Kidney (tissue), 14 donors: ENCODE data around the gene CPB1. TPM values are rescaled to one million over a fixed set of nuclear protein-coding genes. Genes with fewer than 3 reads are reported as not detected.

ENCODE experiments used
- DNase-seq, 5 donors: peaks; one replicate each; pipeline ENCODE4 v3.0.0-alpha.2; 2013 to 2020
- FAIRE-seq: peaks from 2 replicates; lab custom pipeline; 2012; peaks lifted over from hg19 to GRCh38; lab: Jason Lieb, UNC
- H3K27ac ChIP-seq, 2 donors: one replicate each; pipeline ENCODE4 v1.7.0; 2013; ENCODE audit warnings: low read depth in 2 of 2, low read length in 2 of 2, inconsistent platforms in 1 of 2
- H3K27me3 ChIP-seq: one replicate; pipeline ENCODE4 v1.7.1; 2013; ENCODE audit warnings: low read length, inconsistent platforms; ENCODE audit not compliant: control insufficient read depth, insufficient read depth
- H3K36me3 ChIP-seq, 3 donors: one replicate each; pipeline versions ENCODE4 v1.7.0 to v1.7.1; 2013; ENCODE audit warnings: low read length in 3 of 3, control low read depth in 1 of 3, inconsistent platforms in 1 of 3; ENCODE audit not compliant: insufficient read depth in 3 of 3, control insufficient read depth in 2 of 3
- H3K4me1 ChIP-seq, 3 donors: one replicate each; pipeline versions ENCODE4 v1.7.0 to v1.7.1; 2013; ENCODE audit warnings: low read length in 3 of 3, inconsistent platforms in 1 of 3, low read depth in 1 of 3; ENCODE audit not compliant: control insufficient read depth in 2 of 3, insufficient read depth in 2 of 3
- H3K4me3 ChIP-seq, 3 donors: one replicate each; pipeline versions ENCODE4 v1.7.0 to v1.8.1; 2013; ENCODE audit warnings: low read length in 3 of 3, control low read depth in 1 of 3, inconsistent platforms in 1 of 3
- H3K9ac ChIP-seq, 3 donors: one replicate each; pipeline versions ENCODE4 v1.7.0 to v1.7.1; 2013; ENCODE audit warnings: low read length in 3 of 3, control low read depth in 1 of 3, inconsistent platforms in 1 of 3
- H3K9me3 ChIP-seq, 3 donors: one replicate each; pipeline versions ENCODE4 v1.7.0 to v1.7.1; 2013; ENCODE audit warnings: low read length in 3 of 3, control low read depth in 1 of 3, inconsistent platforms in 1 of 3; ENCODE audit not compliant: control insufficient read depth in 2 of 3, insufficient read depth in 1 of 3
- intact Hi-C: fragments of 100-400 bp; cut with DNase I; formaldehyde crosslinking; loops from one replicate; pipeline ENCODE4 v1.11.1; 2022
- polyA plus RNA-seq: library from polyadenylated mRNA; stranded (reverse); fragments of 350-450 nt; fragmentation: Illumina TruSeq; extraction: RNeasy Lipid Tissue Mini Kit (QIAGEN cat#74804); gene quantifications from one replicate; pipeline ENCODE4 v1.2.3, GENCODE V29; 2014; ENCODE audit warnings: low read depth, low replicate concordance; ENCODE audit not compliant: insufficient read depth
- total RNA-seq: library from RNA; stranded (reverse); fragmentation: NEBNext Ultra II Directional; extraction: Animal tissue kit (Norgen Biotek cat#: 25700); gene quantifications from one replicate; pipeline ENCODE4 v1.2.1, GENCODE V29; 2021
- TF ChIP-seq, protein P1 (sequence below): IDR thresholded peaks from 3 replicates; pipeline ENCODE4 v1.5.1; 2012; ENCODE audit warnings: mild to moderate bottlenecking, moderate library complexity, borderline replicate concordance; ENCODE audit not compliant: insufficient read depth; ENCODE audit errors: extremely low read depth
- donor health status: control.
- donor health status: control.
- donor health status: control.
- donor health status: control.
- donor health status: control.
- donor health status: DM: yes; HTN: yes; CAD: no.
- donor health status: Normal renal cell carcinoma (clear cell type).

The CPB1 gene
- total and polyA plus RNA-seq, 2 donors from 2014 or later: 0.41 TPM; not detected in 1

DNA sequence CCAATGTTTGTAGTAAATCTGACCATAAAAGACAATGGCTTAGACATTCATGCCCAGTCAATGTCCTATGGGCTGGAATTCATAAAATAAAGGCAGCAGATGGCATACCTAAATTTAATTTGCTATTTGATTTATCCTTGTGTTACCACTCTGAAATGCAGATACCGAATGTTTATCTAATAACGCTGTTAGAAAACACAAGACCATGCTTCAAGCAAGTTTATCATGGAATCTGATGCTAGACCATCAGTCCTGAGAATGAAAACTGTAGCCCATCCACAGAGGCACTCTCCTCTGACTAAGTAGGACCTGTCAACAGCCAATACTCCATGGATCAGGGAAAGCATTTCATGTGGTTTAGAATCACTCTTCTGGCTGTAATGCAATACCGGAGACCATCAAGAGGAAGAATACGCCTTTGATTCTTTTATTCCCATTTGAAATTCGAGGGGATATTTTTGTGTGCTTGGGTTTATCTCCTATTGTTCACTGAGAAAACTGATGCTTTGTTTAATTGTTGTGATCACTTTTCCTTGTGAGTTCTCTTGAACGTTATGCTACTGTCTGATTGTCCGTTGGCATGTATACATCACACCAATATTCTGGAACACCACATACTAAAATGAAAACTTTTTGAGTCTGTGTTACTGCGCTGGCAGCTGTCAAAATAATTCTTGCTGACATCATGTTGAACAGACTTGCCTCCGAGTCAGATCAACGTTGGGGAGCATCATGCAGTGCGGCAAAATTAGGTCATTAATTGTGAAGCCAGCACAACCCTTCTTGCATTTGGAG is 12.1 kb upstream of the CPB1 start:
- Histone ChIP-seq H3K9me3 (no peaks in the 10 kb centered on the region), H3K36me3 (no peaks in the 10 kb centered on the region), H3K4me3 (no peak overlapping the region), H3K4me1 (no peaks in the 10 kb centered on the region), H3K27me3 (no peaks in the 10 kb centered on the region), H3K9ac (no peak overlapping the region), H3K27ac (no peak overlapping the region)
- TF ChIP-seq, protein P1, sequence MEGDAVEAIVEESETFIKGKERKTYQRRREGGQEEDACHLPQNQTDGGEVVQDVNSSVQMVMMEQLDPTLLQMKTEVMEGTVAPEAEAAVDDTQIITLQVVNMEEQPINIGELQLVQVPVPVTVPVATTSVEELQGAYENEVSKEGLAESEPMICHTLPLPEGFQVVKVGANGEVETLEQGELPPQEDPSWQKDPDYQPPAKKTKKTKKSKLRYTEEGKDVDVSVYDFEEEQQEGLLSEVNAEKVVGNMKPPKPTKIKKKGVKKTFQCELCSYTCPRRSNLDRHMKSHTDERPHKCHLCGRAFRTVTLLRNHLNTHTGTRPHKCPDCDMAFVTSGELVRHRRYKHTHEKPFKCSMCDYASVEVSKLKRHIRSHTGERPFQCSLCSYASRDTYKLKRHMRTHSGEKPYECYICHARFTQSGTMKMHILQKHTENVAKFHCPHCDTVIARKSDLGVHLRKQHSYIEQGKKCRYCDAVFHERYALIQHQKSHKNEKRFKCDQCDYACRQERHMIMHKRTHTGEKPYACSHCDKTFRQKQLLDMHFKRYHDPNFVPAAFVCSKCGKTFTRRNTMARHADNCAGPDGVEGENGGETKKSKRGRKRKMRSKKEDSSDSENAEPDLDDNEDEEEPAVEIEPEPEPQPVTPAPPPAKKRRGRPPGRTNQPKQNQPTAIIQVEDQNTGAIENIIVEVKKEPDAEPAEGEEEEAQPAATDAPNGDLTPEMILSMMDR: no peak
- DNase-seq (no peak), FAIRE-seq (no peak)
- intact Hi-C loops: no loop called here

- Histone ChIP-seq H3K27ac (no peak overlapping the region), H3K9me3 (no peaks in the 10 kb centered on the region), H3K27me3 (no peaks in the 10 kb centered on the region), H3K9ac (no peak overlapping the region), H3K4me1 (no peaks in the 10 kb centered on the region), H3K4me3 (no peak overlapping the region), H3K36me3 (no peaks in the 10 kb centered on the region)
- intact Hi-C loops: no loop called here
- TF ChIP-seq, protein P1: no peak
- no peak for DNase-seq
- no peak for FAIRE-seq
Measured at GRCh38 chr3:148816427-148816826, 11.2 kb upstream of the CPB1 start.

GRCh38 chr3:148816981-148817525 is 10.6 kb upstream of the CPB1 start:
- DNase-seq (peak in 1 of 5 donors; percentile 43), FAIRE-seq (no peak)
- Histone ChIP-seq H3K27me3 (no peaks in the 10 kb centered on the region), H3K27ac (no peak overlapping the region), H3K4me3 (no peak overlapping the region), H3K4me1 (no peaks in the 10 kb centered on the region), H3K9ac (no peak overlapping the region), H3K36me3 (no peaks in the 10 kb centered on the region), H3K9me3 (no peaks in the 10 kb centered on the region)
- TF ChIP-seq, protein P1: no peak
- intact Hi-C loops: no loop called here
